OCI-LY7 (cell line): ENCODE measurements around the gene MAD2L2. TPM values are rescaled to one million over a fixed set of nuclear protein-coding genes. Genes with fewer than 3 reads are reported as not detected.

ENCODE experiments used
- BruUV-seq: library from RNA; stranded (reverse); fragments of 400-500 nt; replicated peaks from 2 replicates; lab custom pipeline; 2021; lab: Mats Ljungman, UMichigan
- CTCF ChIA-PET: fragments of 300-600 bp; sonication (Branson Sonifier 250); formaldehyde crosslinking; loops from one replicate; lab custom pipeline; 2022; ENCODE audit warnings: antibody characterized with exemption; ENCODE audit not compliant: unreplicated experiment; lab: Charles Lee
- POLR2A ChIA-PET: fragments of 300-600 bp; sonication (Branson Sonifier 250); formaldehyde crosslinking; loops from one replicate; lab custom pipeline; 2022; ENCODE audit warnings: antibody characterized with exemption; lab: Charles Lee
- DNase-seq: peaks from one replicate; pipeline ENCODE4 v3.0.0-alpha.2; 2015; ENCODE audit warnings: low spot score
- H2AFZ ChIP-seq: fragments of 200-600 bp; sonication (generic), shearing (Covaris generic); 2 replicates; pipeline ENCODE4 v1.6.1; 2014; ENCODE audit warnings: mild to moderate bottlenecking, antibody characterized with exemption, low read length, moderate library complexity
- H3K27ac ChIP-seq: fragments of 200-600 bp; sonication (generic); 2 replicates; pipeline ENCODE4 v1.5.1; 2014; ENCODE audit warnings: mixed run types, low read depth, mild to moderate bottlenecking, moderate library complexity, low read length, inconsistent platforms; ENCODE audit not compliant: poor library complexity, severe bottlenecking
- H3K36me3 ChIP-seq: fragments of 200-600 bp; sonication (generic); 2 replicates; pipeline ENCODE4 v1.6.1; 2014; ENCODE audit warnings: mild to moderate bottlenecking, antibody characterized with exemption, low read length, moderate library complexity, mixed read lengths; ENCODE audit not compliant: insufficient read depth
- H3K4me1 ChIP-seq: fragments of 200-600 bp; sonication (generic); 2 replicates; pipeline ENCODE4 v1.5.1; 2014; ENCODE audit warnings: mild to moderate bottlenecking, low read length; ENCODE audit not compliant: insufficient read depth, poor library complexity, severe bottlenecking
- H3K4me2 ChIP-seq: fragments of 200-600 bp; sonication (generic); 2 replicates; pipeline ENCODE4 v1.6.1; 2014; ENCODE audit warnings: mild to moderate bottlenecking, low read length
- H3K4me3 ChIP-seq: fragments of 200-600 bp; sonication (generic); 2 replicates; pipeline ENCODE4 v1.5.1; 2014; ENCODE audit warnings: mild to moderate bottlenecking, low read depth, low read length; ENCODE audit not compliant: poor library complexity, severe bottlenecking
- H3K79me2 ChIP-seq: fragments of 200-600 bp; sonication (generic); 2 replicates; pipeline ENCODE4 v1.6.1; 2016; ENCODE audit warnings: low read depth, mild to moderate bottlenecking, low read length, moderate library complexity, mixed read lengths; ENCODE audit not compliant: insufficient read depth
- H3K9me2 ChIP-seq: fragments of 200-600 bp; sonication (generic); 2 replicates; pipeline ENCODE4 v1.6.1; 2016; ENCODE audit warnings: mild to moderate bottlenecking, low read length, mixed read lengths; ENCODE audit not compliant: insufficient read depth
- H3K9me3 ChIP-seq: fragments of 200-600 bp; sonication (generic); 2 replicates; pipeline ENCODE4 v1.6.1; 2014; ENCODE audit warnings: mild to moderate bottlenecking, mixed run types, low read length, mixed read lengths
- H4K20me1 ChIP-seq: fragments of 200-600 bp; sonication (generic); 2 replicates; pipeline ENCODE4 v1.6.1; 2014; ENCODE audit warnings: mild to moderate bottlenecking, antibody characterized with exemption, low read length, moderate library complexity, mixed read lengths; ENCODE audit not compliant: insufficient read depth
- EZH2phosphoT487 ChIP-seq: fragments of 200-600 bp; sonication (generic); IDR thresholded peaks from 2 replicates; pipeline ENCODE4 v1.6.1; 2018; ENCODE audit warnings: low read depth, borderline replicate concordance, mild to moderate bottlenecking, mixed run types, antibody characterized with exemption, low read length, moderate library complexity, mixed read lengths
- intact Hi-C: fragments of 100-400 bp; cut with micrococcal nuclease; formaldehyde crosslinking; loops from one replicate; pipeline ENCODE4 v1.10.0; 2022; ENCODE audit not compliant: unreplicated experiment
- total RNA-seq, 2 experiments: library from RNA; depleted of rRNA in 1 of 2; stranded (reverse); fragments of >200 nt in 1 of 2; shearing (Covaris generic) in 1 of 2; gene quantifications; 2 replicates each; pipeline ENCODE4 v1.2.3, GENCODE V29; 2014 to 2022
- TF ChIP-seq, protein P1 (sequence below): fragments of 200-600 bp; sonication (generic); conservative IDR thresholded peaks from 2 replicates; pipeline ENCODE4 v1.5.1; 2014; ENCODE audit warnings: mild to moderate bottlenecking, antibody characterized with exemption, low read length, moderate library complexity, mixed read lengths

The MAD2L2 gene
- total RNA-seq, 2 experiments from 2014 or later: 89.7 to 144 TPM

DNA sequence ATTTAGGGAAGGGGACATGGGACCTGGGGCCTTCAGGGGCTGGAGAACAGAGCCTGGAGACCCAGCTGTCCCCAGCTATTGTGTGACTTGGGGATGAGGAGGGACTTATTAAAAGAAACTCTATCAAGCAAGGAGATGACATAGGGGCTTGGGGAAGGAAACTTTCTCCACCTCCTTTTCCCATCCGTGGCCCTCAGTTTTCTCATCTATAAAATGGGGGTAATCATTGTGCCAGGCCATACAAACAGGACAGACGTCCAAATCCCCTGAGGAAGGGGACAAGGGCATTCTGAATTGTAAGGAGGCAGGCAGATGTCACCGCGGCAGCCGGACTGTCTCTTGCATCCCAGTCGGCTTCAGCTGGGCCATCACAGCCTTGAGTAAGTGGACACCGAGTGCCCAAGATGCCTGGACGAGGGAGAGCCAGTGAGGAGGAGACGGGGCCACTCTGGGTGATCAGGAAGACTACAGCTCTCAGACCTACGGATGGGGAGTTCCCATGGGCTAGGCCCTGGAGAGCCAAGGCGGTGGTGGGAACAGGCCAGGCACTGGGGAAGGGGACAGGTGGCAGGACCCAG, 28.7 kb downstream of the MAD2L2 start:
- TF ChIP-seq EZH2phosphoT487: no peak
- TF ChIP-seq, protein P1, sequence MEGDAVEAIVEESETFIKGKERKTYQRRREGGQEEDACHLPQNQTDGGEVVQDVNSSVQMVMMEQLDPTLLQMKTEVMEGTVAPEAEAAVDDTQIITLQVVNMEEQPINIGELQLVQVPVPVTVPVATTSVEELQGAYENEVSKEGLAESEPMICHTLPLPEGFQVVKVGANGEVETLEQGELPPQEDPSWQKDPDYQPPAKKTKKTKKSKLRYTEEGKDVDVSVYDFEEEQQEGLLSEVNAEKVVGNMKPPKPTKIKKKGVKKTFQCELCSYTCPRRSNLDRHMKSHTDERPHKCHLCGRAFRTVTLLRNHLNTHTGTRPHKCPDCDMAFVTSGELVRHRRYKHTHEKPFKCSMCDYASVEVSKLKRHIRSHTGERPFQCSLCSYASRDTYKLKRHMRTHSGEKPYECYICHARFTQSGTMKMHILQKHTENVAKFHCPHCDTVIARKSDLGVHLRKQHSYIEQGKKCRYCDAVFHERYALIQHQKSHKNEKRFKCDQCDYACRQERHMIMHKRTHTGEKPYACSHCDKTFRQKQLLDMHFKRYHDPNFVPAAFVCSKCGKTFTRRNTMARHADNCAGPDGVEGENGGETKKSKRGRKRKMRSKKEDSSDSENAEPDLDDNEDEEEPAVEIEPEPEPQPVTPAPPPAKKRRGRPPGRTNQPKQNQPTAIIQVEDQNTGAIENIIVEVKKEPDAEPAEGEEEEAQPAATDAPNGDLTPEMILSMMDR: no peak
- BruUV-seq: no TSS peak
- POLR2A ChIA-PET: interaction anchor here (2.2 kb wide), 1 partner anchor 30 kb away, joined by 16 read pairs; the partner anchor contains the start of gene MAD2L2
- Histone ChIP-seq H3K36me3 (peaks cover 7% of the 10 kb centered on the region; the same call in 1 of the 2 replicates), H2AFZ (no peak overlapping the region), H3K9me3 (no peaks in the 10 kb centered on the region), H3K4me2 (no peak overlapping the region), H3K4me3 (no peak overlapping the region), H3K27ac (no peak overlapping the region), H3K79me2 (no peaks in the 10 kb centered on the region), H3K9me2 (no peaks in the 10 kb centered on the region), H4K20me1 (no peaks in the 10 kb centered on the region), H3K4me1 (peaks cover 26% of the 10 kb centered on the region)
- intact Hi-C loops: loop anchor here (10.0 kb wide), 1 partner anchor 313 kb away; no protein-coding TSS in a partner anchor
- DNase-seq: no peak
- CTCF ChIA-PET: interaction anchor here (1.0 kb wide), 1 partner anchor 67 kb away, joined by 3 read pairs; no protein-coding TSS in a partner anchor

DNA sequence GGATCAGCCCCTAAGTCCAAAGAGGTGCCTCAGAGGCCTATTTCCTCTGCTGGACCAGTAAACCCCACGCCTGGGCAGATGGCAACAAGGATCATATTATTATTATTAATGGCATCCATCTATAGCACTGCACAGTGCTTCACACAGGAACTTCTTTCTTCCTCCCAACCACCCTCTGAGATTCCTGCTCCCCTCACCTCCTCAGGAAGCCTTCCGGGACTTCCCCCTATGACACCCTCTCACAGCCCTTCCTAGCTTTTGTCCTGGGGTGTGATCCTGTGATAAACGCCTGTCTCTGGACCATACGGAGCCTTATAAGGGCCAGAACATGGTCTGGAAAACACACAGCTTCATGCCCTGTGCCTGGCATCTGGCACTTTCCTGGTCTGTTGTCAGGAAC, 29.9 kb downstream of the MAD2L2 start:
- Histone ChIP-seq H3K4me1 (peaks cover 26% of the 10 kb centered on the region), H3K79me2 (no peaks in the 10 kb centered on the region), H4K20me1 (no peaks in the 10 kb centered on the region), H3K9me2 (no peaks in the 10 kb centered on the region), H2AFZ (peak overlapping the region; percentile 66; the same call in 1 of the 2 replicates), H3K4me2 (peak overlapping the region; percentile 51), H3K27ac (no peak overlapping the region), H3K36me3 (no peaks in the 10 kb centered on the region), H3K9me3 (no peaks in the 10 kb centered on the region), H3K4me3 (peak overlapping the region; percentile 33)
- ChIA-PET CTCF (interaction anchor here (1.0 kb wide), 1 partner anchor 69 kb away, joined by 3 read pairs; no protein-coding TSS in a partner anchor), POLR2A (interaction anchor here (0.5 to 0.6 kb wide), 2 partner anchors 43 to 166 kb away, joined by 3 read pairs; no protein-coding TSS in a partner anchor)
- DNase-seq: no peak
- no TSS peak for BruUV-seq
- intact Hi-C loops: loop anchor here (2.0 to 10.0 kb wide), 2 partner anchors 250 to 314 kb away; no protein-coding TSS in a partner anchor
- TF ChIP-seq EZH2phosphoT487: no peak
- TF ChIP-seq, protein P1: no peak
